Left ventricle myocardium superior (tissue), 1 donor: ENCODE data around the gene GPR171. TPM values are rescaled to one million over a fixed set of nuclear protein-coding genes. Genes with fewer than 3 reads are reported as not detected.

ENCODE experiments used
- ATAC-seq: fragments of 200-7000 bp; cut with Tn5 transposase; one replicate; pipeline ENCODE4 v1.9.1; 2020; ENCODE audit warnings: mild to moderate bottlenecking, moderate library complexity
- DNase-seq: peaks from one replicate; pipeline ENCODE4 v3.0.0-alpha.2; 2020
- intact Hi-C: fragments of 100-400 bp; cut with micrococcal nuclease; formaldehyde crosslinking; loops from one replicate; pipeline ENCODE4 v1.11.0; 2022
- total RNA-seq: library from RNA; stranded (reverse); fragmentation: NEBNext Ultra II Directional; extraction: Animal tissue kit (Norgen Biotek cat#: 25700); gene quantifications from one replicate; pipeline ENCODE4 v1.2.1, GENCODE V29; 2021
- donor health status: DM: no; HTN: yes; CAD: no; lungs with severe emphysema.

GPR171 gene
- total RNA-seq, 1 donor from 2014 or later = 0.15 TPM

DNA sequence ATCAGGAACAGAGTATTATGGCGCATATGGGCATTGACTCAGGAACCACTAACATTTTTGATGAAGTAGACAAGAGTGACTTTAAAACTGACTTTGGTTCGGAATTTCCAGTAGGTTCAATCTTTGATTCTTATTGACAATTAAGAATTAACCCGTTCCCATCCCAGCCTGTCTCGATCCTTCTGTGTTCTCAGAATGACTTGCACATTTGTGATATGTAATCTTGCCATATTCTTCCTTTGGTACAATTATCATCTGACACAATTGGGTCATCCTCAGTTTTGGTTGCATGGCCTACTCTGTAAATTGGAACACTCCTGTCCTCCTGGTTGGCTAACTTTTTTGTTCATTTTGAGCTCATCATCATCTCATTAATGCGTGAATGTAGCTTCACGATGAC is 10.5 kb downstream of the GPR171 start:
- no peak for DNase-seq
- intact Hi-C loops = no loop called here
- ATAC-seq = no peak

- DNase-seq (no peak), ATAC-seq (no peak)
- intact Hi-C loops = no loop called here
Measured at GRCh38 chr3:151191095-151191494, 11.9 kb downstream of the GPR171 start.

GRCh38 chr3:151183265-151183671 is 19.7 kb downstream of the GPR171 start:
- ATAC-seq = no peak
- intact Hi-C loops = no loop called here
- no peak for DNase-seq

- intact Hi-C loops = no loop called here
Measured at GRCh38 chr3:151182349-151183079, 20.5 kb downstream of the GPR171 start.

DNA sequence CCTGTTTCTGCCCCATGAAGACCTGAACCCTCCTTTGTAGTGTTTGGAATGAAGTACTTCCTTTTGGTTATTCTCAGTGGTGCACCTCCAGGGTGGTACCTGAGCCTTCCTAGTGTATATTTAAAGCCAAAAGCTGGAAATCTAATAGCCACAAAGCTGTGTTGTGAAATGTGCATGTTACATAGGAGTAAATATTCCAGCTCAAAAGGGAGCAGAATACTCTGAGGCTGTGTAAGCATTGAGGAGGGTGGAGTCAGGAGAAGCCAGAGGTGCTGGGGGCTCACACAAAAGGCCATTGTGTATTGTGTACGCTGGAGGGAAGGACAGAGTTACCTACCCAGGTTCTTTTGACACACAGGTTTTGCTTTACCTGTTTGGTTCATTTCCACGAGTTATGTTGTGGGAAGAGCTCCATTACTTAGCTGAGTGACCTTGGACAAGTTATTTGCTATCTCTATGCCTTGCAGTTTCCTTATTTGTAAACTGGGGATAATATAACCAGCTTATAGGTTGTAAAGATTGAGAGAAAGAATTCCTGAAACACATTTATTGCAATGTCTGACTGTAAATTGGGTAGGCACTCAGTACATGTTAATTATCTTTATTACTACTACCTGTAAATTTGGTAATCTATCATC is 24.7 kb downstream of the GPR171 start:
- intact Hi-C loops = no loop called here
- no peak for ATAC-seq
- DNase-seq = no peak

More at GRCh38 chr3:151182349-151183079, 20.5 kb downstream of the GPR171 start:
- DNase-seq = no peak
- ATAC-seq = peak; percentile 63

DNA sequence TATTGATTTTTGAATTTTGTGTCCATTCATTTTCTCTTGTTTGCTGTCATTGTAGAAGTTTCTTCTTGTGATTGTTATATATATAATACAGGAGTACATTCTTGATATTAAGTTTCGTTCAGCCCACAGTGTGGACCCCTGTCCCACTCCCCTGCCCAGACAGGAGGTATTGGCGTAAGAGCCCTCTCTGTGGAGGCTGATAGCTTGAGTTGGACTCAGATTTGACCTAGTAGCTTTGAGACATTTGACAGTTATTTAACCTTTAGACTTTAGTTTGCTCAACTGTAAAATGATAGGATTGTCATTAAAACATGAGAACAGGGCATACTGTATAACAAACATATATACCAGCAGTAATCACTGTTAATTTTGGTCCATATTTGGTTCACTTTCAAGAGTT is 27.1 kb downstream of the GPR171 start:
- ATAC-seq (no peak), DNase-seq (no peak)
- intact Hi-C loops = no loop called here

DNA sequence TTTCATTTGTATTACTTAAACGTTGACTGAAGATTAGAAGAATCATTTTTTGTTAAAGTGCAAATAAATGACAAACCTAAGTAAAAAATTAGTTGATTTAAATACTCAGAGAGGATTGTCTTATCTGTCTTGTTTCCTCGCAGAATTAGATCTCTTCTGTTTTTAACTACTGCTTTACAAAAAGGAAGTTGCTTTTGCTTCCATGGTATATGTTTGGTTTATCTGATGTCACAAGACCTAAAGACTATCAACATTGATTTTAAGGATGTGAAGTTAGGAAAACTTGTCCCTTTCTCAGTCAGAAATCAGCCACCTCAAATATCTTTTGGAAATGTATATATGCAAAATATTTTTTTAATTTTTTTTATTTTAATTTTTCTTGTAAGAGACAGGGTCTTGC is 28.7 kb downstream of the GPR171 start:
- no peak for ATAC-seq
- no peak for DNase-seq
- intact Hi-C loops = no loop called here

DNA sequence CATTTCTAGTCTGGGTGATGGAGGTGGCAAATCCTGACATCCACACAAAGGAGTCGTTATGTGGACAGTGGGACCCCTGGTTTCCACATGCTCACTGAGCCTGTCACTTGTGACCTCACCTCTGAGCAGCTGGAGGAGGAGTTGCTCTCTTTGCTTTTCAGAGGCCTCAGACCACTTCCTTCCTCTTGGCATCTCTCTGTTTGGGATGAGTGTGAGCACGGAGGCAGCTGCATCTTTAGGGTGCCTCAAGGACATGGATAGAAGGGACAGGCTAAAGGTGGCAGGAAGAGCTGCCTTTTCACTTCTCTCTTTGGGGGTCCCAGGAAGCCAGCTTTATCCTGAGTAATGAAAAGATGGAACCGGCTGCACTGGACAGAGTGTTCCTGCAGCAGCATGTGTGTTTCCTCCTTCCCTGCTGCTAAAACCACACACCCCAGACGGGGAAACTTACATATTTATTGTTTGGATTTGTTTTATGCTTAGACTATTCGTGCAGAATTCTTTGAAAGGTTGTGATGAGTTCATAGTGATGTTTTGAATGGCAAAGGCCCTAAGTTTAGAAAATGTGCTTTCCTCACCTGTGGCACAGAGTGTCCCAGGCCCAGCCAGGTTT is 31.8 kb downstream of the GPR171 start:
- ATAC-seq (peak; percentile 76), DNase-seq (peak; percentile 32)
- intact Hi-C loops = no loop called here

- intact Hi-C loops = loop anchor here (2.0 to 5.0 kb wide), 2 partner anchors 57 to 113 kb away; no protein-coding TSS in a partner anchor
- ATAC-seq (peak; percentile 84), DNase-seq (peak; percentile 64)
Measured at GRCh38 chr3:151169948-151170679, 32.9 kb downstream of the GPR171 start.

DNA sequence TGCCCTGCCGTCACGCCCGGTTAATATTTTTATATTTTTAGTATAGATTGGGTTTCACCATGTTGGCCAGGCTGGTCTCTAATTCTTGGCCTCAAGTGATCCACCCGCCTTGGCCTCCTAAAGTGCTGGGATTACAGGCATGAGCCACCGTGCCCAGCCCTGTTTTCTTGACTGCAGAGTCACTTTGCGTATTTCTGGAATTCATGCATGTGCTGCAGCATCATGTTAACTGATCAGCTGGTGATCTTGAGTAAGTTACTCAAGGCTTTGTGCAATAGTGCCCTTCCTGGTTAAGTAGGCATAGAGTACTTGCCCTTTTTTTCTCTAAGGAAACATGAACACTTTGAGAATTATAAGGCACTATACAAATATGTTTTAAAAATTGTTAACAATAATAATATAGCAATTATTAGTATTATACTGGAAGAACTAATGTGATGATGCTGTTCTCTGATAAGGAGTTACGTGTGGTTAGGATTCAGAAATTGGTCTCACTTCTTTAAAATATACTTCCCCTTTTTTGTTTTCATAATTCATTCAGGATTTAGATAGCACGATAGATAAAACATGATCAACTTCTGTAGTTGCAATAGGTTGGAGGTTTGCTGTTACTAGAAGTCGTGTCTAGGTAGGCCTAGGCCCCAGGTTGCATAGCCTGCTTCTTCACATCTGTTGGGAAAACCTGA is 33.6 kb downstream of the GPR171 start:
- DNase-seq (peak; percentile 31), ATAC-seq (peak; percentile 51)
- intact Hi-C loops = loop anchor here (2.0 to 5.0 kb wide), 2 partner anchors 58 to 113 kb away; no protein-coding TSS in a partner anchor

DNA sequence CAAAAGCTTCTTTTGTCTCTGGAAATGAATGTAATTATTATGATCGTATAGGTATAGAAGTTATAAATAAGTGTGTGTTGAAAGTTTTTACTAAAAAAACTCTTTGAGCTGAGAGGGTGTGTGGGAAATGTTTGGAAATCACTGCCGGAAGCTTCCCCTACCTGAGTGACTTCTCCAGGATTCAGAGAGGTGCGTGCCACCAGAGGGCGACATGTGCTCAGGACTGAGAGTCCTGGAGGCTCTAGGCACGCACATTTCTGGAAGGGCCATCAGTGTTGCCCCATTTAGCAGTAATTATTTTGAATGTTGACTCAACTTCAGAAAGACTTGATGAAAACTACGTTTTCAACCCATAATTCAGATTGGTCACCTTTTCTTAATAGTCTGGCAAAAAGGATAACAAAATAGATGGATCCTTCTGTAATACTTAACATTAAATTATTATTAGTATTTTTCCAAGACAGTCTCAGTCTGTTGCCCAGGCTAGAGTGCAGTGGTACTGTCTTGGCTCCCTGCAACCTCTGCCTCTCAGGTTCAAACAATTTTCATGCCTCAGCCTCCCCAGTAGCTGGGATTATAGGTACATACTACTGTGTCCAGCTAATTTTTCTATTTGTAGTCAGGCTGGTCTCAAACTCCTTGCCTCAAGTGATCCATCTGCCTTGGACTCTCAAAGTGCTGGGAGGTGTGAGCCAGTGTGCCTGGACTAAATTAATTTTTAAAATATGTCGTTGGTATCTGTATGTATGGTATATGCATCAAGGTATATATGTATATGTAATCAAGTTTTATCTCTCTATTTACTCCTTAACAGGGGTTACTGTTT is 34.5 kb downstream of the GPR171 start:
- DNase-seq (peak; percentile 88), ATAC-seq (peak; percentile 75)
- intact Hi-C loops = loop anchor here (2.0 to 5.0 kb wide), 2 partner anchors 59 to 114 kb away; no protein-coding TSS in a partner anchor

DNA sequence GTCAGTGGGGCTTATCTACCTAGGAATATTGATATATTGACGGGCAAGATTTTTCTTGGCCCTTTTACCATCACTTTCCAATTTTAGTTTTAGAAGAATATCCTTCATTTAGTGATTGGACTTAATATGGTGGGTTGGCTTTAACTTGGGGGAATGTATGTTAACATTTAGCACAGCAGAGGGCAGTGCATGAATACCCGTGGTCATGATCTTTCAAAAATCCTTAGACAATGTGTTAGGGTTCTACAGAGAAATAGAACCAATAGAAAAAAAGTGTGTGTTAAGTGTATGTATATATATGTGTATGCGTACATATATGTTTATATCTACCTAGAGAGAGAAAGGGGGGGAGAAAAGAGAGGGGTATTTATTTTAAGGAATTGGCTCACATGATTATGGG is 36.9 kb downstream of the GPR171 start:
- ATAC-seq (no peak), DNase-seq (no peak)
- intact Hi-C loops = loop anchor here (5.0 kb wide), 1 partner anchor 61 kb away; no protein-coding TSS in a partner anchor

DNA sequence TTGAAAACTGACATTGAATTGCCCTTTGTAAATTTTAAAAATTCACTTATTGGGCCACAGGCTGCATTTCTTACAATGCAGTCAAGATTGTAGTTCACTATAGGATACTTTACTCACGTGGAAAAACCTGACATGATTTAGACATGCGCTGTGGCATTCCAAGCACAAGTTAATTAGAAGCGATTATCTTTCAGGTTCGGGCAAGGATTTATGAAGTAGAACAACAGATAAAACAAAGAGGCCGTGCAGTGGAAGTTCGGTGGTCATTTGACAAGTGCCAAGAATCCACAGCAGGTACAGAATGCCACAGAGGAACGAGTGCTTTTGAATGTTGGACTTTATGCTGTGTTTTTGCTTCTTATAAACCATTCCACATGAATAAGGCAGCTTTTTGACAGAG is 37.8 kb downstream of the GPR171 start:
- ATAC-seq (no peak), DNase-seq (no peak)
- intact Hi-C loops = loop anchor here (5.0 kb wide), 1 partner anchor 62 kb away; no protein-coding TSS in a partner anchor

- DNase-seq (no peak), ATAC-seq (no peak)
- intact Hi-C loops = no loop called here
Measured at GRCh38 chr3:151159806-151160205, 43.2 kb downstream of the GPR171 start.

GRCh38 chr3:151156618-151157216 is 46.3 kb downstream of the GPR171 start:
- ATAC-seq (peak; percentile 76), DNase-seq (no peak)
- intact Hi-C loops = no loop called here

- intact Hi-C loops = no loop called here
- ATAC-seq (no peak), DNase-seq (no peak)
Measured at GRCh38 chr3:151155409-151156128, 47.4 kb downstream of the GPR171 start.

DNA sequence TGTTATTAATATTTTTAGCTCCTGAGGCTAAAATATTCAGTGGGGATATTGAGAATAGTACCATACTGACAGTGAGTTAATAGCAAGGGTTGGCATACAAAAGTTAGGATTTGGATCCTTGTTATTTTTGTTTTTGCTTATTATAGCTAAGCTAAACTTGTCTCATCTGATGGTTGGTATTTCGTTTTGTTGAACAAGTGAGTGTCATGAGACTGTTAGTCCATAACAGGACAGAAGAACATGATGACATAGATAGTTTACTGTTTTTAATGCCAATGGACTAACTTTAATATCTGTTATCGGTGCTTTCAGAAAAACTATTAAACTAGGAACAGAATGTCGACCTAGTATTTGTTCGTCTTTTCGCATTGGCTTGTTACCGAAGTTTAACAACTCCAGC is 48.5 kb downstream of the GPR171 start:
- ATAC-seq (no peak), DNase-seq (no peak)
- intact Hi-C loops = no loop called here
